Glutamatergic neuron (in vitro differentiated cells): Measurements from ENCODE around the gene RAB24. TPM values are rescaled to one million over a fixed set of nuclear protein-coding genes. Genes with fewer than 3 reads are reported as not detected.
"Not testable (repeated sequence)": the region's sequence is repeated elsewhere in the genome, so short reads cannot be mapped to it uniquely, and the experiment has no call there.

Experiments used
- DNase-seq: peaks from one replicate; pipeline ENCODE4 v3.0.0; 2022
- H3K27ac Mint-ChIP-seq: one replicate; pipeline ENCODE4 v1.8.0; 2020; ENCODE audit warnings: mild to moderate bottlenecking, mixed read lengths, inconsistent platforms; ENCODE audit not compliant: unreplicated experiment
- H3K27me3 Mint-ChIP-seq: one replicate; pipeline ENCODE4 v1.8.0; 2020; ENCODE audit warnings: mild to moderate bottlenecking, moderate library complexity, mixed read lengths, inconsistent platforms; ENCODE audit not compliant: unreplicated experiment
- H3K36me3 Mint-ChIP-seq: one replicate; pipeline ENCODE4 v1.8.0; 2020; ENCODE audit warnings: mild to moderate bottlenecking, mixed read lengths, inconsistent platforms; ENCODE audit not compliant: unreplicated experiment
- H3K4me1 Mint-ChIP-seq: one replicate; pipeline ENCODE4 v1.8.0; 2020; ENCODE audit warnings: mild to moderate bottlenecking, low read depth, mixed read lengths, inconsistent platforms; ENCODE audit not compliant: unreplicated experiment
- H3K4me3 Mint-ChIP-seq: one replicate; pipeline ENCODE4 v1.8.0; 2020; ENCODE audit warnings: mild to moderate bottlenecking, mixed read lengths, inconsistent platforms; ENCODE audit not compliant: unreplicated experiment
- H3K9me3 Mint-ChIP-seq: one replicate; pipeline ENCODE4 v1.8.0; 2020; ENCODE audit warnings: mild to moderate bottlenecking, moderate library complexity, mixed read lengths, inconsistent platforms; ENCODE audit not compliant: unreplicated experiment
- CTCF ChIP-seq: fragments of 200-600 bp; sonication (generic); IDR thresholded peaks from one replicate; pipeline ENCODE4 v1.5.0; 2021; ENCODE audit not compliant: partially characterized antibody, unreplicated experiment
- total RNA-seq: library from RNA; stranded (reverse); fragmentation: NEBNext Ultra II Directional; extraction: Animal tissue kit (Norgen Biotek cat#: 25700); gene quantifications from one replicate; pipeline ENCODE4 v1.2.1, GENCODE V29; 2021; ENCODE audit not compliant: unreplicated experiment

The RAB24 gene
- total RNA-seq, 1 donor from 2014 or later: 13.5 TPM

- peaks cover 5% of the 10 kb centered on the region for H3K36me3 Mint-ChIP-seq
- no peaks in the 10 kb centered on the region for H3K4me1 Mint-ChIP-seq
- no peak overlapping the region for H3K4me3 Mint-ChIP-seq
- H3K27ac Mint-ChIP-seq: peak overlapping the region; percentile 14
- no peak for TF ChIP-seq CTCF
- H3K9me3 Mint-ChIP-seq: peaks cover 5% of the 10 kb centered on the region
- H3K27me3 Mint-ChIP-seq: no peaks in the 10 kb centered on the region
- no peak for DNase-seq
Measured at GRCh38 chr5:177343777-177344176, 40.3 kb upstream of the RAB24 start.

GRCh38 chr5:177343000-177343399, 39.5 kb upstream of the RAB24 start:
- not testable (repeated sequence) for H3K4me3 Mint-ChIP-seq, DNase-seq, H3K4me1 Mint-ChIP-seq, H3K9me3 Mint-ChIP-seq, H3K36me3 Mint-ChIP-seq, H3K27me3 Mint-ChIP-seq, H3K27ac Mint-ChIP-seq

GRCh38 chr5:177339107-177339638, 35.7 kb upstream of the RAB24 start:
- Mint-ChIP-seq H3K36me3 (peaks cover 10% of the 10 kb centered on the region), H3K4me3 (no peak overlapping the region), H3K27ac (no peak overlapping the region), H3K9me3 (peaks cover 12% of the 10 kb centered on the region), H3K27me3 (peaks cover 4% of the 10 kb centered on the region), H3K4me1 (peaks cover 3% of the 10 kb centered on the region)
- no peak for DNase-seq
- no peak for TF ChIP-seq CTCF

GRCh38 chr5:177338251-177339106, 35.0 kb upstream of the RAB24 start:
- TF ChIP-seq CTCF: no peak
- peaks cover 3% of the 10 kb centered on the region for H3K4me1 Mint-ChIP-seq
- H3K36me3 Mint-ChIP-seq: peaks cover 7% of the 10 kb centered on the region
- no peak for DNase-seq
- H3K27me3 Mint-ChIP-seq: peaks cover 4% of the 10 kb centered on the region
- H3K9me3 Mint-ChIP-seq: peaks cover 11% of the 10 kb centered on the region
- no peak overlapping the region for H3K27ac Mint-ChIP-seq
- H3K4me3 Mint-ChIP-seq: no peak overlapping the region

- Mint-ChIP-seq H3K4me1 (peaks cover 12% of the 10 kb centered on the region), H3K4me3 (no peak overlapping the region), H3K9me3 (peaks cover 11% of the 10 kb centered on the region), H3K27me3 (peaks cover 4% of the 10 kb centered on the region), H3K36me3 (peaks cover 5% of the 10 kb centered on the region), H3K27ac (peak overlapping the region; percentile 25)
- DNase-seq: no peak
- TF ChIP-seq CTCF: no peak
Measured at GRCh38 chr5:177336603-177337494, 33.3 kb upstream of the RAB24 start.
